Measurements from ENCODE around the gene DTX3.
"Not testable (repeated sequence)": the region's sequence is repeated elsewhere in the genome, so short reads cannot be mapped to it uniquely, and the experiment has no call there.

The DTX3 gene

DNA sequence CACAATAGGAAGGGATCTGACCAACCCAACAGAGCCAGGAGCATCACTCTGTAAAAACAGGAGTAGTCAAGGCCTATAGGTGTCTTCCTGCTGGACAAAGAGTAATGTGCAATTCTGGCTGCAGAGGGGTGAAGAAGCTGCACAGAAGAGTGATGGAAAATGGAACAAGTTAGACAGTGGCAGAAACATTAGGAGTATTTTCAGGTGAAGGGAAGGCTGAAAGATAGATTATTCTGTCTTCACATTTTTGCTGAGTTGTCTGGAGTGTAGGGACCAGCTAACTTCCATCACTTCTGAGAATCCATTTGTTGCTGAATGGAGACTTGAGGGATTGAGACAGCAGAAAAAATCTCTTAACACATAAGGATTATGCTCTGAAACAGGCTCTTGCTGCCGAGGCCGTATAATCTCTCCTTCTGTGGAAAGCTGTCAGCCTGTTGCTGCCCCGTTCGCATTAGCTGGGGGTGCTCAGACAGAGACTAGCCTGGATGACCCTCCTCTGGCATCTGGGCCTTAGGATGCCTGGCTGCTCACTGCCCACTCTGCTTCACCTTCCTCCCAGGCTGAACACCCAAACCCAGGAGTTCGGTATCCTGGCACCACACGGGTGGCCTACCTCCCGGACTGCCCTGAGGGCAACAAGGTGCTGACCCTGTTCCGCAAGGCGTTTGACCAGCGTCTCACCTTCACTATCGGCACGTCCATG is 3.5 kb downstream of the DTX3 start:
- DNase-seq (ENCODE audit: low read depth in 2 of 2): no peak

DNA sequence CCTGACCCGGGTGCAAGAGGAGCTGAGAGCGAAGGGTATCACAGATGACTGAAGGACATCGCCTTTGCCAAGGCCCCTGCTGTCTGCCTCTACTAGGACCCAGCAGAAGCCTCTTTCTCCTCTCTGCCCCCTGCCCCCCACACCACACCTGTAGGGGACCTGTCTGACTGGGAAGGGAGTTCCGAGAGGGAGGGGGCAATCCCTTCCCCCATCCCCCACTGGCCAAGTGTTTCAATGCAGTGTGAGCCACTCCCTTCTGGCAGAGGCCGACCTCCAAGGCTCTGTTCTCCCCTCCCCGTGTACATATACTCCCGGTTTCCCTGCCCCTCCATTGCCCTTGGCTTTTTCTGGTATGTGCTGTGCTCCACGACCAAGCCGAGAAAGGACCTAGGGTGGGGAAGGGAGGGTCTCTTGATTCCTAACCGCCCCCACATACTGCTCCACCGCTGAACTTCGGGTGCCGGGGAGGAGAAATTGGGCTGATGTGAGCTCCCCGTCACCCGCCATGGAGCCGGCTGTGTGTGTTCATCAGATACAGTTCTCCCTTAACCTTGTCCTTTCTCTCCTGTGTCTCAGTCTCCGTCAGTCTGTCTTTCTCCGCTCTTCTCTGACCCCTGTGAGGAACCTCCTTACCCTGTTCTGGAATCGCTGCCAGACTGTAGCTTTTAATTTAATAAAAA is 4.6 kb downstream of the DTX3 start:
- DNase-seq (ENCODE audit: low read depth in 2 of 2): no peak

DNA sequence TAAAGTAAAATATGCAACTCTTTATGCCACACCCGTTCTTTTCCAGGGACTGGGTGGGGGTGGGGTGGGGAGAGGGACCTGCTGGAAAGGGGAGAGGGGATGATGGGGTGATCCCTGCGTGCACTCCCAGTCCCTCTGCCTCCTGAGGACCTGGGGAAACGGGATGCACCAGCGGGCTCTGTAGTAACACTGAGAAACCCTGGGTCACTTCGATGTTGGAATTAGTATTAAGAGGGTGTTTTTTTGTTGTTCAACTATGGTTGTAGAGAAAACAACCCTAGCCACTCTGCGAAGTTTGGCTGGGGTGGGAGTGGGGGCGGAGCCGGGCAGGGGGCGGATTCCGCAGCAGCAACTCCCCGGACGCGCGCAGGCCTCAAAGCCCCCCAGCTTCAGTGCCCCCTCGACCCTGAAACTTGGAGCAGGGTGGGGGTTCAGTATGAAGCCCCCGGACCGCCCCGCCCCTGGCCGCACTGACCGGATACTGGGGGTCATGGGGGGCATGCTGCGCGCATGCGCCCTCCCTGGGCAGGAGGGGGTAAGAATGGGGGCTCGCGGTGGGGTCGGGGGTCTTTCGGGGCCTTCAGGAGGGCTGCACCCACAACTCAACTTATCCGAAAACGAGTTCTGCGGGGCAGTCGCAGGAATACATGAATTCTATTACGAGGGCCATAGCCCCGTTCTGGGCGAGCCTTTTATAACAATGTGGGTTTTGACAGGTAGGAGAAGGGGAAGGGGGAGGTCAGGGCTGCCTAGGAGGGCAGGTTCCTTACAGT is 5.3 kb downstream of the DTX3 start:
- no peak for DNase-seq (ENCODE audit: low read depth in 2 of 2)

DNA sequence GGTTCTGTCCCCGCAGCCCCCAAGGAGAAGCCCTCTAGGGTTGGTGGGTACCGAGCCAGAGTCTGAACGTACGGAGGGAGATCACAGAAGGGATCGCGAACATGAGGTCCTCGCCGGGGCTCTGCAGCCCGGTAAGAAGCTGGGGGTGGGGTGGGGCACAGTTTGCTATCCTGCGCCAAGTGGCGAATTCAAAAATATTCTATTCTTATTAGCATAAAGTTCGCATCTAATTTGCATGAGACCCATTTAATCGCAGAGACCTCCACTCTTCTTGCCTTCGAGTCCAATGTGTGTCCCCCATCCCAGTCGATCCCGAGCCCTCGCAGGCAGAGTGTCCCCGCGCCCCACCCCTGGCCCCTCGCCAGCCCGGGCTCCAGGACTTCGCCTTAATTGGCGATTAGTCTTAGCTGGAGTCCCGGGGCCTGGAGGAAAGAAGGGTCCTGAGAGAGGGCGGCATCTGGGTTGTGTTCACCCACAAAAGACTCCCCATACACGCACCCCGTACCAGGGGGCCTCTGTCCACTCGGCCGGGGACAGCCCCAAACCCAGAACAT is 6.0 kb downstream of the DTX3 start:
- no peak for DNase-seq (ENCODE audit: low read depth in 2 of 2)

- DNase-seq (ENCODE audit: low read depth in 2 of 2): peak in 1 of 2 donors; percentile 42
Measured at GRCh38 chr12:57611108-57611826, 6.6 kb downstream of the DTX3 start, which contains the start of gene ARHGEF25. Gene ARHGEF25 (plus strand): TSS chr12:57611435. CDS start chr12:57611895, 460 bp downstream.

GRCh38 chr12:57611827-57612710 is 7.4 kb downstream of the DTX3 start:
- DNase-seq (ENCODE audit: low read depth in 2 of 2): no peak

DNA sequence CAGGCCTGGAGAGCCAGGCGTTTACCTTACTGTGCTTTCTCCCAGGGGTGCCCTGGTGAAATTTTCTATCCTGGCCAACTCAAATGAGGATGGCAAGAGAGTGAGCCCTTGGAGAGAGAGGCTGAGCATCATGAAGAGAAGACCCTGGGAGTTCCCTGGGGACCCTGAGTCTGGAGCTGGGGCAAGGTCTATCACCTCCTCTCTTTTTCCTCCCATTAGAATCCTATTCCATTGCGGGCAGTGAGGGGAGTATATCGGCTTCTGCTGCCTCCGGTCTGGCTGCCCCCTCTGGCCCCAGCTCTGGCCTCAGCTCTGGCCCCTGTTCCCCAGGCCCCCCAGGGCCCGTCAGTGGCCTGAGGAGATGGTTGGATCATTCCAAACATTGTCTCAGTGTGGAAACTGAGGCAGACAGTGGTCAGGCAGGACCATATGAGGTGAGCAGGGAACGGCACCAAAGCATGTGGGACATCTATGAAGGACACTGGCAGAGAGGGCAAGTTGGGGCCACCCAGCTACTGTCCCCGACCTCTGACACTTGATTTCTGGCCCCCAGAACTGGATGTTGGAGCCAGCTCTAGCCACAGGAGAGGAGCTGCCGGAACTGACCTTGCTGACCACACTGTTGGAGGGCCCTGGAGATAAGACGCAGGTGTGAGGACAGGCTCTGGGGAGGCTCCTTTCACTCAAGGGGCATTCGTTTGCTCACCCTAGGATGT is 8.2 kb downstream of the DTX3 start:
- DNase-seq (ENCODE audit: low read depth in 2 of 2): no peak

GRCh38 chr12:57613427-57614109 is 8.9 kb downstream of the DTX3 start:
- DNase-seq (ENCODE audit: low read depth in 2 of 2): no peak

DNA sequence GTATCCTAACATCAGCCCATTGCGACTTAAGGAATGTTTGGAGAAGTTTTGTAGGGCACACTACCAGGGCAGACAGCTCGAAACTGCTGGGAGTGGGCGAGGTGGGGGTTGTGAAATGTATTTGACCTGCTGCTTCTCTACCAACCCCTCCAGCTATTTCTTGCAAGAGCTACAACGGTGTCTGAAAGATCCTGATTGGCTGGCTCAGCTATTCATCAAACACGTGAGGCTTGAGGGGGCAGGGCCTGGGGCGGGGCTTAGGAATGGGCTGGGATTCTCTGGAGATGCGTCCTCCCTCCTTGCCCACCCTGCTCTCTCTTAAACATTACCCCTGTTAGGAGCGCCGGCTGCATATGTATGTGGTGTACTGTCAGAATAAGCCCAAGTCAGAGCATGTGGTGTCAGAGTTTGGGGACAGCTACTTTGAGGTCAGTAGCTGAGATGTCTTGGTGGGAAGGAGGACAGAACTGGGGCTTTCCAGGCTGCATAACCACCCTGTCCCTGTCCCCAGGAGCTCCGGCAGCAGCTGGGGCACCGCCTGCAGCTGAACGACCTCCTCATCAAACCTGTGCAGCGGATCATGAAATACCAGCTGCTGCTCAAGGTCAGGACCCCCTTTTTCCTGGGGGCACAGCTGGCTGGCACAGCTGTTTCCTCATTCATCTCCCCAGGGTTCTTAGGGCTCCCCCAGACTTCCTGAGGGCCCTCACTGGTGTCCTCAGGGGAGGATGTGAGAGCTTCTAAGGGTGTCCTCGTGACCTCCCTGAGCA is 9.7 kb downstream of the DTX3 start:
- DNase-seq (ENCODE audit: low read depth in 2 of 2): no peak

DNA sequence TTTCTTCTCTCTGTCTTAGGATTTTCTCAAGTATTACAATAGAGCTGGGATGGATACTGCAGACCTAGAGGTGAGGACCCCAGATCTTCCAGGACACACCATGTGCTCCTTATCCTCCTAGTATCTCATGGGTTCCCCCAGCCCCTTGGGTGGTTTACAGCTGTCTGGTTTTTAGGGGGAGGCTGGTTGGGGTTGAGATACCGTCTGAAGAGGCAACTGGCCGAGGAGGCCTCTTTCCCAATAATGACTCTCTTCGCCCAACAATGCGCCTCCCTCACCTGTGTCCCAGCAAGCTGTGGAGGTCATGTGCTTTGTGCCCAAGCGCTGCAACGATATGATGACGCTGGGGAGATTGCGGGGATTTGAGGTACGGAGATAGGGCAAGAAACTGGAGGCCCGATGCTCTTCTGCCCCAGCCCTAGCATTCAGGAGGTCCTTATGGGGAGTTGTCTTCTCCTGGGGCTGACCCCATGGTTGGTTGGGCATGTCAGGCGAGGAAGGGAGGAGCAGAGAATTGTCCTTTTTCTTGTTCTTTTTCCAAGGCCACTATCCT is 10.4 kb downstream of the DTX3 start:
- no peak for DNase-seq (ENCODE audit: low read depth in 2 of 2)

- DNase-seq (ENCODE audit: low read depth in 2 of 2): no peak
Measured at GRCh38 chr12:57615637-57616036, 11.0 kb downstream of the DTX3 start.

DNA sequence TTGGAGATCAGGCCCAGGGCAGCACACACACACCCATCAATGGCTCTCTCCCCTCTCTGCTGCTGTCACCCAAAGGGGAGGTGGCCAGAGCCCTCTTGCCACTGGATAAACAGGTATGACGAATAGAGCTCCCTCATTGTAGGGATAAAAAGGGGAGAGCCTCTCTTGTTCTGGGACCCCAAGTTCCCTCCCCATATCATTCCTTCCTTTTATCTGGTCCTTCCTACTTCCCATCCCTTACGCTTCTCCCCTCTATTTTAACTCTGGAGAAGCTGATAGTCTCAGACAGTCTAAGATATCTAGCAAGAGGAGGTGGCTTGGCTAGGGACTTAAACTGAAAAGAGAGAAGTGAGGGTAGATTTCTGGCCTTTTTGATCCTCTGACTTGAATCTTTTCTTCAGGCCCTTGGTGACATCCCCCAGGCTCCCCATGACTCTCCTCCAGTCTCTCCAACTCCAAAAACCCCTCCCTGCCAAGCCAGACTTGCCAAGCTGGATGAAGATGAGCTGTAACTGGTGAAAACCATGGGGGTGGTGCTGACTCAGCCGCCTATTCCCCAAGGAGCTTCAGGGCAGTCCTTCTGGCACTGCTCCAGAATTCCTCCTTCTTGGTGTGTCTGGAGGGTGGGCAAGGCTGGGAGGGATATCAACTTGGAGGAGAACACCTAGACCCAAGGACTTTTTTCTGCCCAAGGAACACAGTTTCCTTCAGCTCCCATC is 11.9 kb downstream of the DTX3 start:
- DNase-seq (ENCODE audit: low read depth in 2 of 2): no peak

- no peak for DNase-seq (ENCODE audit: low read depth in 2 of 2)
Measured at GRCh38 chr12:57617942-57618341, 13.3 kb downstream of the DTX3 start.

DNA sequence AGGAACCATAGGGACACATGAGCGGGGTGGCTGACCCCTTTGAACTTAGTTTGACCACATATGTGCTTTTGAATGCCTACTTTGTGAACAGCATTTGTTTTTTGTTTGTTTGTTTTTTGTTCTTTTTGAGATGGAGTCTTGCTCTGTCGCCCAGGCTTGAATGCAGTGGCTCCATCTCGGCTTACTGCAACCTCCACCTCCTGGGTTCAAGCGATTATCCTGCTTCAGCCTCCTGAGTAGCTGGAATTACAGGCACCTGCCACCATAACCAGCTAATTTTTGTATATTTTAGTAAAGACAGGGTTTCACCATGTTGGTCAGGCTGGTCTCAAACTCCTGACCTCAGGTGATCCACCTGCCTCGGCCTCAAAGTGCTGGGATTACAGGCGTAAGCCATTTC is 13.8 kb downstream of the DTX3 start:
- DNase-seq (ENCODE audit: low read depth in 2 of 2): not testable (repeated sequence)

- DNase-seq (ENCODE audit: low read depth in 2 of 2): no peak
Measured at GRCh38 chr12:57618966-57619433, 14.4 kb downstream of the DTX3 start.

GRCh38 chr12:57619434-57620244 is 15.0 kb downstream of the DTX3 start:
- DNase-seq (ENCODE audit: low read depth in 2 of 2): no peak

Measured in stimulated activated CD4-positive, alpha-beta T cell treated with anti-CD3 and anti-CD28 coated beads, Interleukin-15, amount 100 ng/mL, for 48 hours (primary cell).